HCT116 (cell line): ENCODE results near the gene NDST3. TPM values are rescaled to one million over a fixed set of nuclear protein-coding genes. Genes with fewer than 3 reads are reported as not detected.

Experiments used
- ATAC-seq: fragments of 200-7000 bp; cut with Tn5 transposase; 2 replicates; pipeline ENCODE4 v1.9.1; 2020; ENCODE audit warnings: mild to moderate bottlenecking, moderate library complexity
- BruUV-seq: library from RNA; stranded (reverse); fragments of 400-500 nt; replicated peaks from 2 replicates; lab custom pipeline; 2021; lab: Mats Ljungman, UMichigan
- CTCF ChIA-PET: fragments of 300-600 bp; sonication (Branson Sonifier 250); formaldehyde crosslinking; loops from one replicate; lab custom pipeline; 2021; ENCODE audit warnings: antibody characterized with exemption; lab: Charles Lee
- POLR2A ChIA-PET: fragments of 300-600, 350-600 bp; sonication (Branson Sonifier 250); formaldehyde crosslinking; loops from one replicate; lab custom pipeline; 2021; ENCODE audit warnings: antibody characterized with exemption; lab: Charles Lee
- RAD21 ChIA-PET, 2 experiments: fragments of 300-600 bp; sonication (Branson Sonifier 250); formaldehyde crosslinking; loops; one replicate each; lab custom pipeline; 2023; ENCODE audit warnings: low total read pairs in 2 of 2; ENCODE audit not compliant: uncharacterized antibody in 2 of 2, unreplicated experiment in 2 of 2, low non-redundant PET in 1 of 2; lab: Charles Lee
- DNase-seq: peaks from one replicate; pipeline ENCODE4 v3.0.0-alpha.2; 2010; ENCODE audit warnings: low read depth, low spot score
- H2AFZ ChIP-seq: fragments of 200-600 bp; shearing (Covaris generic), sonication (generic); 2 replicates; pipeline ENCODE4 v1.6.1; 2017; ENCODE audit warnings: low read depth, mixed run types, mixed read lengths, antibody characterized with exemption, low read length; ENCODE audit not compliant: poor library complexity, severe bottlenecking
- H3K27ac ChIP-seq: 2 replicates; pipeline ENCODE4 v1.5.1; 2012; ENCODE audit warnings: low read depth, low read length
- H3K27me3 ChIP-seq: fragments of 200-600 bp; sonication (generic); 2 replicates; pipeline ENCODE4 v1.6.1; 2016; ENCODE audit warnings: mixed run types, low read length, mixed read lengths; ENCODE audit not compliant: insufficient read depth
- H3K36me3 ChIP-seq, 2 experiments: fragments of 200-500 bp in 1 of 2; fragments of 200-600 bp in 1 of 2; sonication (Bioruptor generic) in 1 of 2; sonication (generic) in 1 of 2; 2 replicates each; pipeline versions ENCODE4 v1.5.1 to v1.6.1; 2014 to 2016; ENCODE audit warnings: low read length in 2 of 2, inconsistent platforms in 1 of 2, mixed read lengths in 1 of 2, mixed run types in 1 of 2; ENCODE audit not compliant: insufficient read depth in 2 of 2, control insufficient read depth in 1 of 2
- H3K4me1 ChIP-seq, 2 experiments: fragments of 200-600 bp in 1 of 2; sonication (generic) in 1 of 2; 2 replicates each; pipeline versions ENCODE4 v1.5.1 to v1.6.1; 2012 to 2017; ENCODE audit warnings: low read length in 2 of 2, inconsistent platforms in 1 of 2, mild to moderate bottlenecking in 1 of 2, mixed read lengths in 1 of 2, mixed run types in 1 of 2, moderate library complexity in 1 of 2; ENCODE audit not compliant: insufficient read depth in 2 of 2, control insufficient read depth in 1 of 2
- H3K4me2 ChIP-seq: fragments of 200-600 bp; sonication (generic); 2 replicates; pipeline ENCODE4 v1.6.1; 2017; ENCODE audit warnings: mixed run types, low read length, mixed read lengths
- H3K4me3 ChIP-seq, 2 experiments: fragments of 200-600 bp in 1 of 2; sonication (generic) in 1 of 2; replicated peaks in 1 of 2; 2 replicates each; pipeline ENCODE4 v1.5.1; 2011 to 2016; ENCODE audit warnings: low read length in 2 of 2, control low read depth in 1 of 2, low read depth in 1 of 2, mild to moderate bottlenecking in 1 of 2, mixed read lengths in 1 of 2, mixed run types in 1 of 2
- H3K79me2 ChIP-seq: fragments of 200-600 bp; sonication (generic); 2 replicates; pipeline ENCODE4 v1.6.1; 2017; ENCODE audit warnings: mild to moderate bottlenecking, mixed run types, low read length, moderate library complexity, mixed read lengths; ENCODE audit not compliant: insufficient read depth
- H3K9ac ChIP-seq: fragments of 200-600 bp; sonication (generic); 2 replicates; pipeline ENCODE4 v1.6.1; 2016; ENCODE audit warnings: low read length, mixed read lengths
- H3K9me2 ChIP-seq: fragments of 200-600 bp; sonication (generic), shearing (Covaris generic); 2 replicates; pipeline ENCODE4 v1.6.1; 2017; ENCODE audit warnings: mixed run types, mild to moderate bottlenecking, moderate library complexity; ENCODE audit not compliant: insufficient read depth
- H3K9me3 ChIP-seq, 2 experiments: fragments of 200-500 bp in 1 of 2; fragments of 200-600 bp in 1 of 2; sonication (Bioruptor generic) in 1 of 2; sonication (generic) in 1 of 2; 2 replicates each; pipeline ENCODE4 v1.6.1; 2014 to 2017; ENCODE audit warnings: low read length in 2 of 2, mixed read lengths in 2 of 2, inconsistent platforms in 1 of 2, low read depth in 1 of 2, mild to moderate bottlenecking in 1 of 2, mixed run types in 1 of 2, moderate library complexity in 1 of 2; ENCODE audit not compliant: control insufficient read depth in 1 of 2, insufficient read depth in 1 of 2
- H4K20me1 ChIP-seq: fragments of 200-600 bp; sonication (generic), shearing (Covaris generic); 2 replicates; pipeline ENCODE4 v1.6.1; 2017; ENCODE audit warnings: mixed run types, mild to moderate bottlenecking, moderate library complexity; ENCODE audit not compliant: insufficient read depth
- CBX3 ChIP-seq: IDR thresholded peaks from 2 replicates; pipeline ENCODE4 v1.6.1; 2012; ENCODE audit warnings: low read depth
- ELF1 ChIP-seq: IDR thresholded peaks from 2 replicates; pipeline ENCODE4 v1.6.1; 2012; ENCODE audit warnings: low read depth, borderline replicate concordance
- FOSL1 ChIP-seq: IDR thresholded peaks from 2 replicates; pipeline ENCODE4 v1.6.1; 2012; ENCODE audit warnings: low read depth
- TCF7L2 ChIP-seq: IDR thresholded peaks from 2 replicates; pipeline ENCODE4 v1.7.0; 2011; ENCODE audit warnings: borderline replicate concordance, inconsistent platforms; ENCODE audit not compliant: insufficient read depth, insufficient read length; ENCODE audit errors: extremely low read depth
- YY1 ChIP-seq: IDR thresholded peaks from 2 replicates; pipeline ENCODE4 v1.6.1; 2011; ENCODE audit warnings: low read length, low read depth, moderate library complexity, mild to moderate bottlenecking; ENCODE audit not compliant: insufficient replicate concordance; ENCODE audit errors: extremely low read depth
- ZFX ChIP-seq: fragments of 450-650 bp; IDR thresholded peaks from 2 replicates; pipeline ENCODE4 v1.6.1; 2017
- intact Hi-C: fragments of 100-400 bp; cut with micrococcal nuclease; formaldehyde crosslinking; loops from 2 replicates; pipeline ENCODE4 v1.10.0; 2022
- total RNA-seq: library from RNA; stranded (reverse); gene quantifications from one replicate; pipeline ENCODE4 v1.2.1, GENCODE V29; 2021; ENCODE audit not compliant: unreplicated experiment
- TF ChIP-seq, protein P1 (sequence below), 3 experiments: fragments of 200-600 bp in 1 of 3; sonication (generic) in 1 of 3; IDR thresholded peaks in 2 of 3; conservative IDR thresholded peaks in 1 of 3; 2 replicates each; pipeline ENCODE4 v1.5.1; 2012 to 2017; ENCODE audit warnings: low read depth in 2 of 3, low read length in 2 of 3, antibody characterized with exemption in 1 of 3, borderline replicate concordance in 1 of 3, control low read depth in 1 of 3, mild to moderate bottlenecking in 1 of 3, mixed read lengths in 1 of 3, mixed run types in 1 of 3, moderate library complexity in 1 of 3; ENCODE audit not compliant: insufficient read depth in 1 of 3
- TF ChIP-seq, protein P2 (sequence below): IDR thresholded peaks from 2 replicates; pipeline ENCODE4 v1.6.1; 2011; ENCODE audit warnings: mild to moderate bottlenecking, low read length, moderate library complexity; ENCODE audit not compliant: insufficient replicate concordance; ENCODE audit errors: extremely low read depth
- TF ChIP-seq, protein P3 (sequence below): IDR thresholded peaks from 2 replicates; pipeline ENCODE4 v1.6.1; 2012; ENCODE audit warnings: low read depth
- TF ChIP-seq, protein P4 (sequence below): IDR thresholded peaks from 2 replicates; pipeline ENCODE4 v1.6.1; 2012
- TF ChIP-seq, protein P5 (sequence below): IDR thresholded peaks from 2 replicates; pipeline ENCODE4 v1.6.1; 2012

Gene NDST3
- total RNA-seq, 1 experiment from 2014 or later: not detected

DNA sequence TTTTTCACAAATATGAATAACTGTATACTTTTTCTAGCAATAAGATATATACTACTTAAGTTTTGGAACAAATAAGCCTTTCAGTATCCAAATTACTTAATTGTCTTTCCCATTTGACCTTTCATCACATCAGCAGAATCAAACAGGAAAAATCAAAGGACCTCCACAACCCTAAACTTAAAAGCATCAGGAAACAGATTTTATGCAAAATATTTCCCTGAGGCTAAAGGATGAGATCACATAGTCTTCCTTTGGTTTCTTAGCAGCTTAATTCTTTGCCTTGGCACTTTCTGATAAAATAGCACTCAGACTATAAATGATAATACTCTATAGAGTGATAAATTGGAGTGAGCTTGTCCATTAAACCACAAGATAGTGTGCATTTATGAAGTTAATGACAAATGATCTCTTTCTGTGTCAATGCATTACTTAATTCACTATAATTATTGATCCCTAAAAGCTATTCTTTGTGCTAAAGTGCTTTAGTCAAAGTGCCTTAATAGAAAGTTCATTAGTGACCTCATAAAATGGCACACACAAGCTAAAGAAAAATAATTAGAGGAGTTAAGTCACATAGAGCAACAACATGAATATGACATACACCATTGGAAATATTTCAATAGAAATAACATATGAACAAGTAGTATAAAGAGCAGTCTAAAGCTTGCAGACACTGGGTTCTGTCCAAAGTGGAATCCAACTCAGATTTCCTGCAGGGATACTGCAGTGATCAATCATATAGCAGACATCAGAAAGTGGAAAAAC lies 15.7 kb upstream of the NDST3 start:
- Histone ChIP-seq H3K79me2 (no peaks in the 10 kb centered on the region), H3K4me1 (no peaks in the 10 kb centered on the region), H3K36me3 (no peaks in the 10 kb centered on the region), H3K4me3 (no peak overlapping the region), H3K27ac (no peak overlapping the region), H3K9ac (no peak overlapping the region), H4K20me1 (no peaks in the 10 kb centered on the region), H2AFZ (no peak overlapping the region), H3K9me3 (no peaks in the 10 kb centered on the region), H3K27me3 (no peaks in the 10 kb centered on the region), H3K4me2 (no peak overlapping the region), H3K9me2 (no peaks in the 10 kb centered on the region)
- RAD21 ChIA-PET: no interaction called here
- no peak for DNase-seq
- CTCF ChIA-PET: no interaction called here
- POLR2A ChIA-PET: no interaction called here
- ATAC-seq: no peak
- intact Hi-C loops: no loop called here
- TF ChIP-seq CBX3 (no peak), ELF1 (no peak), YY1 (no peak), ZFX (no peak), TCF7L2 (no peak), FOSL1 (no peak)
- TF ChIP-seq, protein P1, sequence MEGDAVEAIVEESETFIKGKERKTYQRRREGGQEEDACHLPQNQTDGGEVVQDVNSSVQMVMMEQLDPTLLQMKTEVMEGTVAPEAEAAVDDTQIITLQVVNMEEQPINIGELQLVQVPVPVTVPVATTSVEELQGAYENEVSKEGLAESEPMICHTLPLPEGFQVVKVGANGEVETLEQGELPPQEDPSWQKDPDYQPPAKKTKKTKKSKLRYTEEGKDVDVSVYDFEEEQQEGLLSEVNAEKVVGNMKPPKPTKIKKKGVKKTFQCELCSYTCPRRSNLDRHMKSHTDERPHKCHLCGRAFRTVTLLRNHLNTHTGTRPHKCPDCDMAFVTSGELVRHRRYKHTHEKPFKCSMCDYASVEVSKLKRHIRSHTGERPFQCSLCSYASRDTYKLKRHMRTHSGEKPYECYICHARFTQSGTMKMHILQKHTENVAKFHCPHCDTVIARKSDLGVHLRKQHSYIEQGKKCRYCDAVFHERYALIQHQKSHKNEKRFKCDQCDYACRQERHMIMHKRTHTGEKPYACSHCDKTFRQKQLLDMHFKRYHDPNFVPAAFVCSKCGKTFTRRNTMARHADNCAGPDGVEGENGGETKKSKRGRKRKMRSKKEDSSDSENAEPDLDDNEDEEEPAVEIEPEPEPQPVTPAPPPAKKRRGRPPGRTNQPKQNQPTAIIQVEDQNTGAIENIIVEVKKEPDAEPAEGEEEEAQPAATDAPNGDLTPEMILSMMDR (IDR thresholded peaks at IDR 0.05 in 2 of 3, conservative IDR thresholded peaks at IDR 0.05 in 1 of 3; ENCODE audit: borderline replicate concordance in 1 of 3, insufficient read depth in 1 of 3, low read depth in 2 of 3, low read length in 2 of 3): no peak
- TF ChIP-seq, protein P2, sequence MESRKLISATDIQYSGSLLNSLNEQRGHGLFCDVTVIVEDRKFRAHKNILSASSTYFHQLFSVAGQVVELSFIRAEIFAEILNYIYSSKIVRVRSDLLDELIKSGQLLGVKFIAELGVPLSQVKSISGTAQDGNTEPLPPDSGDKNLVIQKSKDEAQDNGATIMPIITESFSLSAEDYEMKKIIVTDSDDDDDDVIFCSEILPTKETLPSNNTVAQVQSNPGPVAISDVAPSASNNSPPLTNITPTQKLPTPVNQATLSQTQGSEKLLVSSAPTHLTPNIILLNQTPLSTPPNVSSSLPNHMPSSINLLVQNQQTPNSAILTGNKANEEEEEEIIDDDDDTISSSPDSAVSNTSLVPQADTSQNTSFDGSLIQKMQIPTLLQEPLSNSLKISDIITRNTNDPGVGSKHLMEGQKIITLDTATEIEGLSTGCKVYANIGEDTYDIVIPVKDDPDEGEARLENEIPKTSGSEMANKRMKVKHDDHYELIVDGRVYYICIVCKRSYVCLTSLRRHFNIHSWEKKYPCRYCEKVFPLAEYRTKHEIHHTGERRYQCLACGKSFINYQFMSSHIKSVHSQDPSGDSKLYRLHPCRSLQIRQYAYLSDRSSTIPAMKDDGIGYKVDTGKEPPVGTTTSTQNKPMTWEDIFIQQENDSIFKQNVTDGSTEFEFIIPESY: no peak
- TF ChIP-seq, protein P3, sequence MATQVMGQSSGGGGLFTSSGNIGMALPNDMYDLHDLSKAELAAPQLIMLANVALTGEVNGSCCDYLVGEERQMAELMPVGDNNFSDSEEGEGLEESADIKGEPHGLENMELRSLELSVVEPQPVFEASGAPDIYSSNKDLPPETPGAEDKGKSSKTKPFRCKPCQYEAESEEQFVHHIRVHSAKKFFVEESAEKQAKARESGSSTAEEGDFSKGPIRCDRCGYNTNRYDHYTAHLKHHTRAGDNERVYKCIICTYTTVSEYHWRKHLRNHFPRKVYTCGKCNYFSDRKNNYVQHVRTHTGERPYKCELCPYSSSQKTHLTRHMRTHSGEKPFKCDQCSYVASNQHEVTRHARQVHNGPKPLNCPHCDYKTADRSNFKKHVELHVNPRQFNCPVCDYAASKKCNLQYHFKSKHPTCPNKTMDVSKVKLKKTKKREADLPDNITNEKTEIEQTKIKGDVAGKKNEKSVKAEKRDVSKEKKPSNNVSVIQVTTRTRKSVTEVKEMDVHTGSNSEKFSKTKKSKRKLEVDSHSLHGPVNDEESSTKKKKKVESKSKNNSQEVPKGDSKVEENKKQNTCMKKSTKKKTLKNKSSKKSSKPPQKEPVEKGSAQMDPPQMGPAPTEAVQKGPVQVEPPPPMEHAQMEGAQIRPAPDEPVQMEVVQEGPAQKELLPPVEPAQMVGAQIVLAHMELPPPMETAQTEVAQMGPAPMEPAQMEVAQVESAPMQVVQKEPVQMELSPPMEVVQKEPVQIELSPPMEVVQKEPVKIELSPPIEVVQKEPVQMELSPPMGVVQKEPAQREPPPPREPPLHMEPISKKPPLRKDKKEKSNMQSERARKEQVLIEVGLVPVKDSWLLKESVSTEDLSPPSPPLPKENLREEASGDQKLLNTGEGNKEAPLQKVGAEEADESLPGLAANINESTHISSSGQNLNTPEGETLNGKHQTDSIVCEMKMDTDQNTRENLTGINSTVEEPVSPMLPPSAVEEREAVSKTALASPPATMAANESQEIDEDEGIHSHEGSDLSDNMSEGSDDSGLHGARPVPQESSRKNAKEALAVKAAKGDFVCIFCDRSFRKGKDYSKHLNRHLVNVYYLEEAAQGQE: no peak
- TF ChIP-seq, protein P4, sequence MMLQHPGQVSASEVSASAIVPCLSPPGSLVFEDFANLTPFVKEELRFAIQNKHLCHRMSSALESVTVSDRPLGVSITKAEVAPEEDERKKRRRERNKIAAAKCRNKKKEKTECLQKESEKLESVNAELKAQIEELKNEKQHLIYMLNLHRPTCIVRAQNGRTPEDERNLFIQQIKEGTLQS: no peak
- TF ChIP-seq, protein P5, sequence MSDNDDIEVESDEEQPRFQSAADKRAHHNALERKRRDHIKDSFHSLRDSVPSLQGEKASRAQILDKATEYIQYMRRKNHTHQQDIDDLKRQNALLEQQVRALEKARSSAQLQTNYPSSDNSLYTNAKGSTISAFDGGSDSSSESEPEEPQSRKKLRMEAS: no peak
- BruUV-seq: no TSS peak
